Small intestine (tissue), 7 donors: ENCODE measurements around the gene ARHGAP45. TPM values are rescaled to one million over a fixed set of nuclear protein-coding genes. Genes with fewer than 3 reads are reported as not detected.

Source experiments
- DNase-seq, 2 donors: peaks; one replicate each; pipeline versions ENCODE4 v3.0.0 to v3.0.0-alpha.2; 2013
- FAIRE-seq: peaks from 2 replicates; lab custom pipeline; 2012; peaks lifted over from hg19 to GRCh38; lab: Jason Lieb, UNC
- H3K27ac ChIP-seq, 3 donors: one replicate each; pipeline ENCODE4 v1.5.1; 2013; ENCODE audit warnings: low read length in 2 of 3, mild to moderate bottlenecking in 2 of 3, control low read depth in 1 of 3, inconsistent platforms in 1 of 3, low read depth in 1 of 3, moderate library complexity in 1 of 3
- H3K27me3 ChIP-seq, 3 donors: one replicate each; pipeline ENCODE4 v1.6.1; 2013; ENCODE audit warnings: low read length in 3 of 3, inconsistent platforms in 1 of 3; ENCODE audit not compliant: control insufficient read depth in 3 of 3, insufficient read depth in 3 of 3
- H3K36me3 ChIP-seq, 3 donors: one replicate each; pipeline ENCODE4 v1.6.1; 2013; ENCODE audit warnings: low read length in 3 of 3, inconsistent platforms in 1 of 3, low read depth in 1 of 3, mild to moderate bottlenecking in 1 of 3, moderate library complexity in 1 of 3; ENCODE audit not compliant: control insufficient read depth in 3 of 3, insufficient read depth in 2 of 3
- H3K4me1 ChIP-seq, 3 donors: one replicate each; pipeline ENCODE4 v1.6.1; 2013; ENCODE audit warnings: low read length in 2 of 3, inconsistent platforms in 1 of 3, low read depth in 1 of 3, mild to moderate bottlenecking in 1 of 3, moderate library complexity in 1 of 3; ENCODE audit not compliant: control insufficient read depth in 3 of 3, insufficient read depth in 2 of 3
- H3K4me3 ChIP-seq, 3 donors: one replicate each; pipeline ENCODE4 v1.5.1; 2013; ENCODE audit warnings: low read length in 3 of 3, control low read depth in 1 of 3, inconsistent platforms in 1 of 3, low read depth in 1 of 3, mild to moderate bottlenecking in 1 of 3, moderate library complexity in 1 of 3
- H3K9me3 ChIP-seq, 2 donors: one replicate each; pipeline ENCODE4 v1.6.1; 2013; ENCODE audit warnings: low read depth in 1 of 2, low read length in 1 of 2; ENCODE audit not compliant: control insufficient read depth in 2 of 2, insufficient read depth in 1 of 2
- WGBS, 3 donors: extraction: QIAGEN DNeasy Blood & Tissue Kit; methylation state at CpG; one replicate each; pipeline ENCODE4 v1.1.7; 2013; 5-methylcytosine and 5-hydroxymethylcytosine counted together
- polyA plus RNA-seq, 4 donors: library from polyadenylated mRNA; stranded (reverse) in 3 of 4; unstranded in 1 of 4; fragments of 200-250 nt in 3 of 4; fragments of 120-200 nt in 1 of 4; gene quantifications; one replicate each; pipeline versions ENCODE4 v1.2.1 to v1.2.3, GENCODE V29; 2013
- donor health status: healthy with polysubstance abuse.
- donor health status: control.
- donor health status: control.
- donor health status: Bipolar disorder and iron deficiency.
- donor health status: healthy.

The ARHGAP45 gene
- polyA plus RNA-seq, 4 donors = 15.9 to 81.1 (median 48.5) TPM

DNA sequence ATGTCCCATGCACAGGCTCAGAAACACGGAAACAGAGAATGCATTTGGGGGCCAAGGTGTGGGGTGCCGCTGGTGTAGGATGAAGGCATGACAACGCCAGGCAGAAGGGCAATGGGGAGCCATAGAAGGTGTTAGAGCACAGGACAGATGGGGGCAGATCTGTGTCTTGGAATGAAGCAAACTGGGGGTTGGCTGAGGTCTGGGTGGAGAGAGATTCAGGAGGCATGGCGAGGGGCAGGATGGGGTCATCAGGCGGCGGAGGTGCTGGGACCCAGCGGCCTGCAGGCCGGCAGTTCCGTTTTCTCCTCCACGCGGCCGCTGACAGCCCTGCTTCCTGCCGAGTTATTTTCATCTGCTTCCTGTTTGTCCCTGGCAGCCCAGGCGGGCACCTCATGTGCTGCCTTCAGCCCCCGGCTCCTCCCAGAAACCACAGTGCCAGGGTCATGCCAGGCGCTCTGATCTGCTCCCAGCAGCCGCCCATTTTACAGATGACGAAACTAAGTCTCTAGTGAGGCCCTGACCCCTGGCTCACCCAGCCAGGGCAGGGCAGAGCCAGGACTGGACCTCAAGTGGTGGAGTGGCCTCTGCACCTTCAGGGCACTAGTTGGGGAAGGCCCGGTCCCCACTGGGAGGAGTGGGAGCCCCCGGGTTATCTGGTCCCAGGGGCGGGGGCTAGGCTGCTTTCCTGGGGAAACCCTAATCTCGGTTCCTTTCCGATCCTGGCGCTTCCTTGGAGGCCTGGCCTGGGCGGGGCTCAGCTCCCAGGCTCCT lies 2.2 kb downstream of the ARHGAP45 start:
- Histone ChIP-seq H3K27ac (peak overlapping the region in 2 of 3 donors; percentile 27 to 46), H3K36me3 (no peaks in the 10 kb centered on the region), H3K27me3 (peaks cover 5 to 86% (median 5%) of the 10 kb centered on the region in 3 donors), H3K9me3 (peaks cover 0 to 4% of the 10 kb centered on the region in 2 donors), H3K4me1 (peaks cover 0 to 24% (median 0%) of the 10 kb centered on the region in 3 donors), H3K4me3 (peak overlapping the region in 2 of 3 donors; percentile 38 to 40)
- 12 to 31% (median 17%) methylated on average over 23 to 25 of the region's 25 CpGs for WGBS, 3 donors
- no peak for DNase-seq
- FAIRE-seq = no peak

DNA sequence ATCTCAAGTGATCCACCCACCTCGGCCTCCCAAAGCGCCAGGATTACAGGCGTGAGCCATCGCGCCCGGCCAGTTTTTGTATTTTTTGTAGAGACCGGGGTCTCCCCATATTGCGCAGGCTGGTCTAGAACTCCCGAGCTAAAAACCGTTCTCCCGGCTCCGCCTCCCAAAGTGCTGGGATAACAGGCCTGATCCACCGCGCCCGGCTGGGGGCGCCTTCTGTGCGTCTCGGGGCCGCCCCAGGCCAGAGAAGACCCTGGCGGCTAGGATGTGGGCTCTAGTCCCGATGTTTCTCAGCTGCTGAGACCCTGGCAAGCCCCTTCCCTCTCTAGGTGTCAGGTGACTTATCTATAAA lies 3.6 kb downstream of the ARHGAP45 start:
- no peak for DNase-seq
- Histone ChIP-seq H3K9me3 (peaks cover 0 to 4% of the 10 kb centered on the region in 2 donors), H3K36me3 (no peaks in the 10 kb centered on the region), H3K27ac (no peak overlapping the region), H3K27me3 (peaks cover 5 to 73% (median 5%) of the 10 kb centered on the region in 3 donors), H3K4me3 (no peak overlapping the region), H3K4me1 (peaks cover 0 to 14% (median 4%) of the 10 kb centered on the region in 3 donors)
- 8 to 39% (median 34%) methylated on average over 21 of the region's 21 CpGs for WGBS, 3 donors
- FAIRE-seq = no peak

DNA sequence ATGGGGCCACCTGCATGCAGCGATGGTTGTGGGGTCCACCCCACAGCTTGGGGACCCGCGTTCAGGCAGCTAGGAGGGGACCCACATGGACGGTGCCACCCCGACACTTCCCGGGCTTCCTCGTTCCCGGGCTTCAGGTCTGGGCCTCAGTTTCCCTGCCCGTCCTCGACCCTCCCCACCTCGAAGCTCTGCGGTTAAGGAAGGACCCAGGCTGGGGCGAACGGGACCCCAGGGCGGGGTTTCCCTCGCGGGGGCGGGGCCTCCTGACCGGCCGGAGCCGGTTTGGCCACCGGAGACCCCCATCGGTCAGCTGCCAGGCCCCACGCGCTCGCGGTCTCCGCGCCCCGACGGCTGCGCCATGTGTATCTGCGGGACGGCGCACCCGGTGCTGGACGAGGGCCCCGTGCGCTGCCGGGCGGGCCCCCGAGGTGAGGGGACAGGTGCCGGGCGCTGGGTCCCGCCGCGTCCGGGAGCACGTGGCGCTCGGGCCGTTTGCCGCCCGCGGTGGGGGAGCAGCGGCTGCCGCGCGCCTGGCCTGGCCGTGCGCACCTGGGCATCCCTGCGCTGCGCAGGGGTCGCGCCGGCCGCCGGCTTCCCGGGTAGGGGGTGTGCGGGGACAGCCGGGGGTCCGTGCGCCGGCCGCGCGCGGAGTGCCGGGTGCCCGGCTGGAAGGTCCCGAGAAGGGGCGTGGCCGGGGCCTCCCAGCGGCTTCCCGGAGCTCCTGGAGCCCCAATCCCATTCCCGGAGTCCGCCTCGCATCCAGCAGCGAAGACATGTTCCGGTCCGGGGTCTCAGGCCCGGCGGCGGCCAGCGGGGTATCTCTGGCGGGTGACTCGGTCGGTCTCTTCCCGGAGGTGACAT lies 4.2 kb downstream of the ARHGAP45 start:
- Histone ChIP-seq H3K27me3 (peaks cover 5 to 73% (median 5%) of the 10 kb centered on the region in 3 donors), H3K4me3 (no peak overlapping the region), H3K4me1 (peaks cover 0 to 8% (median 4%) of the 10 kb centered on the region in 3 donors), H3K27ac (no peak overlapping the region), H3K36me3 (no peaks in the 10 kb centered on the region), H3K9me3 (peaks cover 0 to 4% of the 10 kb centered on the region in 2 donors)
- DNase-seq (no peak), FAIRE-seq (no peak)
- WGBS, 3 donors = 10 to 31% (median 30%) methylated on average over 73 to 99 of the region's 99 CpGs

DNA sequence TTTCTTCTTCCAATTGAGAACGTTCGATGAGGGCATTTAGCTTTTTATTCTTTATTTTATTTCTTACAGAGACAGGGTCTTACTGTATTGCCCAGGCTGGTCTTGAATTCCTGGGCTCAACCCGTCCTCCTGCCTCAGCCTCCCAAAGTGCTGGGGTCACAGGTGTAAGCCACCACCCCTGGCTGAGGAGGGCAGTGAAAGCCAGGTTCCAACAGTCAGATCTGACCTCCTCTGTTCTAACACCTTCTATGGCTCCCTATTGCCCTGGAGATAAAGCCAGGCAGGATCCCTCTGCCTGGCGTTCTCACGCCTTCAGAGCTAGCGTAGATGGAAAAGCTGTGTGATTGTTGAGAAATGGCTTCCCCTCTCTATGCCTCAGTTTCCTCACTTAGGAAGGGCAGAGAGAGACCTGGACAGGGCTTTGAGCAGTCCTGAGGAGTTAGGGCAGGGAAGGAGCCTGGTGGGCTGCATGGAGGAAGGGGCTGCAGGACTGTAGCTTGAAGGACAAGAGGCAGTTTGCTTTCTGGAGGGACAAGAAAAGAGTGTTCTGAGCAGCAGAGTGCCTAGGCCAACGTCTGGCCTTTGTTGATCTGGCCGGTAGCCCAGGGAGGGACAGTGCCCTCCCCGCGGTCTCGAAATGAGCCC lies 5.5 kb downstream of the ARHGAP45 start:
- Histone ChIP-seq H3K4me1 (peaks cover 0 to 4% (median 3%) of the 10 kb centered on the region in 3 donors), H3K36me3 (no peaks in the 10 kb centered on the region), H3K9me3 (peaks cover 0 to 4% of the 10 kb centered on the region in 2 donors), H3K27me3 (peaks cover 5 to 61% (median 5%) of the 10 kb centered on the region in 3 donors), H3K4me3 (no peak overlapping the region), H3K27ac (no peak overlapping the region)
- 50 to 85% (median 55%) methylated on average over 11 of the region's 11 CpGs for WGBS, 3 donors
- no peak for DNase-seq
- no peak for FAIRE-seq

- peaks cover 0 to 4% of the 10 kb centered on the region in 2 donors for H3K9me3 ChIP-seq
- 61 to 85% (median 71%) methylated on average over 28 to 30 of the region's 30 CpGs for WGBS, 3 donors
Observed at GRCh38 chr19:1073063-1073955, 6.3 kb downstream of the ARHGAP45 start.

GRCh38 chr19:1073956-1074517 lies 7.1 kb downstream of the ARHGAP45 start:
- 61 to 73% (median 69%) methylated on average over 21 to 28 of the region's 28 CpGs for WGBS, 3 donors
- Histone ChIP-seq H3K4me3 (no peak overlapping the region), H3K9me3 (peaks cover 0 to 4% of the 10 kb centered on the region in 2 donors), H3K27me3 (peaks cover 3 to 46% (median 5%) of the 10 kb centered on the region in 3 donors), H3K4me1 (peaks cover 0 to 4% (median 3%) of the 10 kb centered on the region in 3 donors), H3K27ac (peak overlapping the region in 1 of 3 donors; percentile 56), H3K36me3 (no peaks in the 10 kb centered on the region)
- no peak for FAIRE-seq
- DNase-seq = no peak

More at GRCh38 chr19:1073063-1073955, 6.3 kb downstream of the ARHGAP45 start:
- Histone ChIP-seq H3K27me3 (peaks cover 3 to 53% (median 5%) of the 10 kb centered on the region in 3 donors), H3K4me3 (no peak overlapping the region), H3K27ac (no peak overlapping the region), H3K4me1 (peaks cover 0 to 4% (median 3%) of the 10 kb centered on the region in 3 donors), H3K36me3 (no peaks in the 10 kb centered on the region)
- DNase-seq (no peak), FAIRE-seq (no peak)

DNA sequence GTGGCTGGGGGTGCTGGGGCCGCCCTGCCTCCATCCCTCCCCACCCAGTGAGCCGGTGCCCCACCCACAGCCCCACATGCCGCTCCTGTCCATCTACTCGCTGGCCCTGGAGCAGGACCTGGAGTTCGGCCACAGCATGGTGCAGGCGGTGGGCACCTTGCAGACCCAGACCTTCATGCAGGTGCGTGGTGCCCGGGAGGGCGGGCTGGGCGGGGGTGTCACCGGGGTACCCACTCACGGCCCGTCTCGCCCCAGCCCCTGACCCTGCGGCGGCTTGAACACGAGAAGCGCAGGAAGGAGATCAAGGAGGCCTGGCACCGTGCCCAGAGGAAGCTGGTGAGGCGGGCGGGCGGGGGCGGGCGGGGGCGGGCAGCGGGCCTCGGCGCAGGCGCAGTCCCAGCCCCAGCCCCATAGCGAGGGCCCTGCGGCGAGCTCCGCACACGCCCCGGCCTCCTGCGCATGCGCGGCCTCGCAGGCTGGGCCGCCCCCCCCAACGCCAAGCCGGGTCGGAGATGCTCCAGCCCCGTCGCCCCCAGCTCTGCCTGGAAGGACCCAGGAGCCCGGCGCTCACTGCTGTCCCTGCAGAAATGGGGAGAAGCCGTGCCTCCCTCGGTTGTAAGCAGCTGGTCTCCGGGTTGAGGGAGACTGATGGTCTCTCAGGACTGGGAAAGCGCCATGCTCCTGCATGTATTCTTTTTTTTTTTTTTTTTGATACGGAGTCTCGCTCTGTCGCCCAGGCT lies 7.7 kb downstream of the ARHGAP45 start:
- 4 to 35% (median 9%) methylated on average over 32 to 54 of the region's 54 CpGs for WGBS, 3 donors
- H3K4me3 ChIP-seq = peak overlapping the region in 2 of 3 donors; percentile 19 to 29
- H3K9me3 ChIP-seq = peaks cover 0 to 4% of the 10 kb centered on the region in 2 donors
- no peaks in the 10 kb centered on the region for H3K36me3 ChIP-seq
- peak overlapping the region in 1 of 3 donors; percentile 56 for H3K27ac ChIP-seq
- peaks cover 0 to 4% (median 3%) of the 10 kb centered on the region in 3 donors for H3K4me1 ChIP-seq
- FAIRE-seq (no peak), DNase-seq (peak in 1 of 2 donors; percentile 85)
- H3K27me3 ChIP-seq = peaks cover 3 to 39% (median 5%) of the 10 kb centered on the region in 3 donors
